GM10266 (cell line): ENCODE results near the gene ADAM10.

Experiments used
- DNase-seq: peaks from one replicate; pipeline ENCODE4 v3.0.0; 2012; ENCODE audit errors: extremely low spot score
- TF ChIP-seq, protein P1 (sequence below): IDR thresholded peaks from 2 replicates; pipeline ENCODE4 v1.5.1; 2012; ENCODE audit warnings: mild to moderate bottlenecking, low read depth; ENCODE audit not compliant: control insufficient read depth, insufficient read depth; ENCODE audit errors: missing control alignments

The ADAM10 gene

GRCh38 chr15:58749532-58750337 is at the start of gene ADAM10:
ADAM10 (minus strand) TSS chr15:58749707; CDS start chr15:58749534, 173 bp downstream.
- TF ChIP-seq, protein P1, sequence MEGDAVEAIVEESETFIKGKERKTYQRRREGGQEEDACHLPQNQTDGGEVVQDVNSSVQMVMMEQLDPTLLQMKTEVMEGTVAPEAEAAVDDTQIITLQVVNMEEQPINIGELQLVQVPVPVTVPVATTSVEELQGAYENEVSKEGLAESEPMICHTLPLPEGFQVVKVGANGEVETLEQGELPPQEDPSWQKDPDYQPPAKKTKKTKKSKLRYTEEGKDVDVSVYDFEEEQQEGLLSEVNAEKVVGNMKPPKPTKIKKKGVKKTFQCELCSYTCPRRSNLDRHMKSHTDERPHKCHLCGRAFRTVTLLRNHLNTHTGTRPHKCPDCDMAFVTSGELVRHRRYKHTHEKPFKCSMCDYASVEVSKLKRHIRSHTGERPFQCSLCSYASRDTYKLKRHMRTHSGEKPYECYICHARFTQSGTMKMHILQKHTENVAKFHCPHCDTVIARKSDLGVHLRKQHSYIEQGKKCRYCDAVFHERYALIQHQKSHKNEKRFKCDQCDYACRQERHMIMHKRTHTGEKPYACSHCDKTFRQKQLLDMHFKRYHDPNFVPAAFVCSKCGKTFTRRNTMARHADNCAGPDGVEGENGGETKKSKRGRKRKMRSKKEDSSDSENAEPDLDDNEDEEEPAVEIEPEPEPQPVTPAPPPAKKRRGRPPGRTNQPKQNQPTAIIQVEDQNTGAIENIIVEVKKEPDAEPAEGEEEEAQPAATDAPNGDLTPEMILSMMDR, result no peak
- DNase-seq, result peak; percentile 99

DNA sequence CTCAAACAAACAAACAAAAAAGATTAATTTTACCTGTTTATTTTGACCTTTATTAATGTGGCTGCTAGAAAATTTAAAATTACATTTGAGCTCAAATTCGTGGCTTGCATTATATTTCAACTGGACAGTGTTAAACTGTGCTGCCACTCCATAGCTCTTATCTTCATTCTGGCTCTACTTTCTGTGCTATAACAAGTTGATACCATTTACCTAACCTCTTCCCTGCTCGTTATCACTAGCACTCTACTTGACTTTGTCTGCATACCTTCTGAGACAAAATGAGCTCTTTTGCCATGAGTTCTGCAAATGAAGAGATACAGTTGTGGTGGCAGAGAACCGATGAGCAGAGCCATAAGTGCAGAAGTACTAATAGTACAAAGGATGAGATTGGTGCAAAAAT is 48.0 kb upstream of the ADAM10 start:
- TF ChIP-seq, protein P1, result no peak
- DNase-seq, result no peak

- TF ChIP-seq, protein P1, result no peak
- DNase-seq, result no peak
These were observed 46.3 kb upstream of the ADAM10 start for GRCh38 chr15:58795825-58796224.

DNA sequence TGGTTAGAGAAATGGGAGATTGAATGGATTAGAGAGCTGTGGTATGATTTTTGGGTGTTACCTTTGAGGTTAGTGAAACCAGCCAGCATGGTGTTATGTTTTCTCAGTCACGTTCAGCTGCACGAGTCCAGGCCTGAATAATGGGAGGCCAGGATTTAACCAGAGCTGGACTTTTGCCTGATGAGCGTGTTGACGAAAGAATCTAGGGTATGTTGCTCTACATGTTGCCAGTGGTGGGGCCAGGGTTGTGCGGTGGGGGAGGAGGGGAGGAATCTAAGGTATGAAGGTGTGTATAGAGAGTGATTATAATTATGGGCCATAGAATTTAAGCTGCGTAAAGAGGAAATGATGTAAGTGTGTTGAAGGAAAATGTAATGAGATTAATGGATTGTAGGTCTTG is 44.4 kb upstream of the ADAM10 start:
- TF ChIP-seq, protein P1, result no peak
- no peak for DNase-seq

DNA sequence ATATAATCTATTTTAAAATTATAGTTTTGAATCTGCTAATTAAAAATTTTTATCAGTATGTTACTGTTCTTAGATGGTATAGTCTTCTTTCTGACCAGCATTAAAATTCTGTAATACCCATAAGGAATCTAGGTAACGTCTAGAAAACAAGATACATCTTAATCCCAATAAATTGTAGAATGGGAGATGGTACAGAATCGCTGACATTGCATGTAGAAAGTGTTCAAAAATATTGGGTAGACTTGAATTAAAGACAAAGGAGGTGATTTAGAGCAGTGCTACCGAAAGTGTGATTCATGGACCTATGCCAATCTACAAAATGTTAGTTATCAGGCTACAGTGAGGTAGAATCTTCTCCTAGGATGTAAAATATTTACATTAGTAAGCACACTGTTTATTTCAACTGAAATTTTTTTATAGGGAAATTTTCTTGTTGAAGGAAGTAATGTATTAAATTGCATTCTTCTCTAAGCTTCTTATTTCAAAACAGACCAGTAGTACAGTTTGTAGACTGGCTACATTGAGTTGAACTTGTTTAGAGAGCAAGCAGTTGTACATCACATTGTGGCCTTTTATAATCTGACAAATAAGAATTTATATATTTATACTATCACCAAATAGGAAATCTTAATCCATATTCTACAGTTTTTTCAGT is 38.7 kb upstream of the ADAM10 start:
- TF ChIP-seq, protein P1, result no peak
- DNase-seq, result no peak

DNA sequence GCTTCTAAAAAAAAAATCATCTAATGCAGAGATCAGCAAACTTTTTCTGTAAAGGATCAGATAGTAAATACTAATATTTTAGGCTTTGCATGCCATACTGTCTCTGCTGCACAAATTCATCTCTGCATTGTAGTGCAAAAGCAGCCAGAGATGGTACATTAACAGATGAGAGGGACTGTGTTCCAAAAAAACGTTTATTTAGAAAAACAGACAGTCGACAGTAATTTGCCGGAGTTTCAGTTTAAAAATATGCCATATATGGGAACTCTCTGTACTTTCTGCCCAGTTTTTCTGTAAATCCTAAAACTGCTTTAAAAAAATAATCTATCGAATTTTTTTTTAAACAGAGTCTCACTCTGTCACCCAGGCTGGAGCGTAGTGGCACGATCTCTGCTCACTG is 35.8 kb upstream of the ADAM10 start:
- TF ChIP-seq, protein P1, result no peak

GRCh38 chr15:58779554-58779953 is 30.0 kb upstream of the ADAM10 start:
- TF ChIP-seq, protein P1, result no peak

More for the DNA sequence above, 35.8 kb upstream of the ADAM10 start:
- DNase-seq, result no peak

More at GRCh38 chr15:58779554-58779953, 30.0 kb upstream of the ADAM10 start:
- no peak for DNase-seq
